A673 (cell line): Measurements from ENCODE around the gene C2orf76.
A peak's percentile ranks its signal among the peaks of the same experiment; 100 is the strongest.

Experiments
- CTCF ChIP-seq: fragments of 300-800, 200-600 bp; sonication (generic); conservative IDR thresholded peaks from 2 replicates; pipeline ENCODE4 v1.5.1; 2017; ENCODE audit warnings: low read depth, mild to moderate bottlenecking, antibody characterized with exemption, low read length, moderate library complexity, mixed read lengths
- EZH2 ChIP-seq: fragments of 200-600 bp; sonication (generic); IDR thresholded peaks from 2 replicates; pipeline ENCODE4 v1.6.1; 2017; ENCODE audit warnings: borderline replicate concordance, low read depth, mild to moderate bottlenecking, mixed read lengths, antibody characterized with exemption, low read length; ENCODE audit not compliant: poor library complexity, severe bottlenecking

- TF ChIP-seq CTCF: 0 out of 2 replicates have a peak, but pooled peaks have one; percentile 12
- TF ChIP-seq EZH2: no peak
These were observed 55.3 kb downstream of the C2orf76 start for GRCh38 chr2:119311371-119311770.
